IMR-90 (cell line): Measurements from ENCODE around the gene ALB. TPM values are rescaled to one million over a fixed set of nuclear protein-coding genes. Genes with fewer than 3 reads are reported as not detected.

ENCODE experiments used
- ATAC-seq: fragments of 200-7000 bp; cut with Tn5 transposase; 2 replicates; pipeline ENCODE4 v1.9.1; 2020; ENCODE audit warnings: low read depth, mild to moderate bottlenecking, moderate library complexity
- BruUV-seq: library from RNA; stranded (reverse); fragments of 400-500 nt; replicated peaks from 2 replicates; lab custom pipeline; 2021; lab: Mats Ljungman, UMichigan
- CTCF ChIA-PET: fragments of 300-600 bp; formaldehyde crosslinking; extraction: SDS; loops from one replicate; lab custom pipeline; 2021; ENCODE audit warnings: antibody characterized with exemption; lab: Yijun Ruan, JAX
- POLR2A ChIA-PET: fragments of 300-600 bp; sonication (Branson Sonifier 250); formaldehyde crosslinking; loops from one replicate; lab custom pipeline; 2022; ENCODE audit warnings: antibody characterized with exemption; ENCODE audit not compliant: unreplicated experiment; lab: Charles Lee
- DNase-seq: peaks from one replicate; pipeline ENCODE4 v3.0.0; 2013
- H2AFZ ChIP-seq: replicated peaks from 2 replicates; pipeline ENCODE3; 2013; ENCODE audit warnings: low read length, mild to moderate bottlenecking; ENCODE audit not compliant: poor library complexity
- H2AK5ac ChIP-seq: 2 replicates; pipeline ENCODE4 v1.6.1; 2013; ENCODE audit warnings: low read depth, low read length, inconsistent platforms
- H2AK9ac ChIP-seq: replicated peaks from 2 replicates; pipeline ENCODE3; 2013; ENCODE audit warnings: mild to moderate bottlenecking, low read depth, low read length, moderate library complexity; ENCODE audit not compliant: poor library complexity
- H2BK120ac ChIP-seq: 2 replicates; pipeline ENCODE4 v1.6.1; 2013; ENCODE audit warnings: low read depth, low read length, inconsistent platforms
- H2BK15ac ChIP-seq: 3 replicates; pipeline ENCODE4 v1.6.1; 2013; ENCODE audit warnings: low read depth, low read length, inconsistent platforms
- H2BK20ac ChIP-seq: 2 replicates; pipeline ENCODE4 v1.6.1; 2013; ENCODE audit warnings: low read depth, mild to moderate bottlenecking, inconsistent platforms, low read length, moderate library complexity
- H2BK5ac ChIP-seq: 2 replicates; pipeline ENCODE4 v1.6.1; 2013; ENCODE audit warnings: mild to moderate bottlenecking, low read depth, low read length, inconsistent platforms; ENCODE audit not compliant: poor library complexity, severe bottlenecking
- H3K14ac ChIP-seq: replicated peaks from 2 replicates; pipeline ENCODE4 v1.6.1; 2013; ENCODE audit warnings: low read depth, low read length, inconsistent platforms
- H3K18ac ChIP-seq: 2 replicates; pipeline ENCODE4 v1.6.1; 2013; ENCODE audit warnings: low read depth, low read length, control low read depth
- H3K23ac ChIP-seq: 2 replicates; pipeline ENCODE4 v1.6.1; 2013; ENCODE audit warnings: low read depth, low read length, inconsistent platforms
- H3K27ac ChIP-seq: 2 replicates; pipeline ENCODE4 v1.5.1; 2013; ENCODE audit warnings: mild to moderate bottlenecking, control low read depth, low read length; ENCODE audit not compliant: insufficient read depth
- H3K27me3 ChIP-seq: 2 replicates; pipeline ENCODE4 v1.6.1; 2013; ENCODE audit warnings: low read length; ENCODE audit not compliant: control insufficient read depth, insufficient read depth
- H3K36me3 ChIP-seq: 2 replicates; pipeline ENCODE4 v1.6.1; 2013; ENCODE audit warnings: low read length, mixed read lengths; ENCODE audit not compliant: control insufficient read depth, insufficient read depth
- H3K4ac ChIP-seq: 2 replicates; pipeline ENCODE4 v1.6.1; 2013; ENCODE audit warnings: low read depth, low read length, inconsistent platforms
- H3K4me1 ChIP-seq: 2 replicates; pipeline ENCODE4 v1.6.1; 2013; ENCODE audit warnings: low read length, mixed read lengths; ENCODE audit not compliant: control insufficient read depth, insufficient read depth
- H3K4me2 ChIP-seq: 2 replicates; pipeline ENCODE4 v1.6.1; 2013; ENCODE audit warnings: low read depth, mild to moderate bottlenecking, control low read depth, low read length, moderate library complexity
- H3K4me3 ChIP-seq: 2 replicates; pipeline ENCODE4 v1.5.1; 2013; ENCODE audit warnings: low read depth, mild to moderate bottlenecking, control low read depth, low read length, moderate library complexity; ENCODE audit not compliant: insufficient read depth
- H3K56ac ChIP-seq: 2 replicates; pipeline ENCODE4 v1.6.1; 2013; ENCODE audit warnings: low read length, inconsistent platforms; ENCODE audit not compliant: insufficient read depth; ENCODE audit errors: extremely low read depth
- H3K79me1 ChIP-seq, 2 experiments: 2 replicates each; pipeline ENCODE4 v1.6.1; 2013; ENCODE audit warnings: low read length in 2 of 2, inconsistent platforms in 1 of 2, low read depth in 1 of 2
- H3K9ac ChIP-seq: 2 replicates; pipeline ENCODE4 v1.6.1; 2013; ENCODE audit warnings: low read depth, low read length, control low read depth
- H3K9me1 ChIP-seq: 2 replicates; pipeline ENCODE4 v1.6.1; 2013; ENCODE audit warnings: low read length, inconsistent platforms; ENCODE audit not compliant: insufficient read depth
- H3K9me3 ChIP-seq: 2 replicates; pipeline ENCODE4 v1.6.1; 2013; ENCODE audit warnings: low read length; ENCODE audit not compliant: control insufficient read depth, insufficient read depth
- H4K20me1 ChIP-seq: 2 replicates; pipeline ENCODE4 v1.6.1; 2013; ENCODE audit warnings: low read length, inconsistent platforms; ENCODE audit not compliant: insufficient read depth
- H4K5ac ChIP-seq: 2 replicates; pipeline ENCODE4 v1.6.1; 2013; ENCODE audit warnings: mild to moderate bottlenecking, low read depth, low read length, control low read depth
- H4K8ac ChIP-seq, 2 experiments: 2 replicates each; pipeline ENCODE4 v1.6.1; 2013; ENCODE audit warnings: low read depth in 2 of 2, low read length in 2 of 2, control low read depth in 1 of 2, inconsistent platforms in 1 of 2
- H4K91ac ChIP-seq: 2 replicates; pipeline ENCODE4 v1.6.1; 2013; ENCODE audit warnings: low read depth, low read length, inconsistent platforms; ENCODE audit not compliant: insufficient read depth
- BHLHE40 ChIP-seq: fragments of 150-350 bp; IDR thresholded peaks from 2 replicates; pipeline ENCODE4 v1.6.1; 2016; ENCODE audit warnings: mild to moderate bottlenecking, low read depth, low read length
- CEBPB ChIP-seq: IDR thresholded peaks from 2 replicates; pipeline ENCODE4 v1.6.1; 2012; ENCODE audit warnings: low read depth, low read length, improper control_type of control experiment
- CHD1 ChIP-seq: IDR thresholded peaks from 2 replicates; pipeline ENCODE4 v1.6.1; 2012; ENCODE audit warnings: low read depth, low read length, improper control_type of control experiment
- FOS ChIP-seq: fragments of 150-350 bp; IDR thresholded peaks from 2 replicates; pipeline ENCODE4 v1.6.1; 2016; ENCODE audit warnings: low read depth, low read length
- MAFK ChIP-seq: IDR thresholded peaks from 2 replicates; pipeline ENCODE4 v1.6.1; 2012; ENCODE audit warnings: low read depth, low read length, improper control_type of control experiment
- MAZ ChIP-seq: IDR thresholded peaks from 2 replicates; pipeline ENCODE4 v1.6.1; 2012; ENCODE audit warnings: low read depth, mild to moderate bottlenecking, low read length, improper control_type of control experiment, moderate library complexity, borderline replicate concordance
- MXI1 ChIP-seq: IDR thresholded peaks from 2 replicates; pipeline ENCODE4 v1.6.1; 2012; ENCODE audit warnings: low read depth, mild to moderate bottlenecking, low read length, moderate library complexity, borderline replicate concordance
- NFE2L2 ChIP-seq: fragments of 150-350 bp; IDR thresholded peaks from 2 replicates; pipeline ENCODE4 v1.6.1; 2016; ENCODE audit warnings: low read depth, mild to moderate bottlenecking, low read length
- POLR2A ChIP-seq: IDR thresholded peaks from 2 replicates; pipeline ENCODE4 v1.6.1; 2012; ENCODE audit warnings: mild to moderate bottlenecking, low read depth, low read length
- RAD21 ChIP-seq: IDR thresholded peaks from 2 replicates; pipeline ENCODE4 v1.6.1; 2012; ENCODE audit warnings: low read length, improper control_type of control experiment
- RCOR1 ChIP-seq: IDR thresholded peaks from 2 replicates; pipeline ENCODE4 v1.6.1; 2012; ENCODE audit warnings: mild to moderate bottlenecking, low read length, improper control_type of control experiment; ENCODE audit not compliant: insufficient replicate concordance
- RFX5 ChIP-seq: IDR thresholded peaks from 2 replicates; pipeline ENCODE4 v1.8.0; 2012; ENCODE audit warnings: low read depth, mild to moderate bottlenecking, low read length, moderate library complexity
- SMC3 ChIP-seq: fragments of 150-350 bp; IDR thresholded peaks from 2 replicates; pipeline ENCODE4 v1.6.1; 2016; ENCODE audit warnings: low read depth, mild to moderate bottlenecking, antibody characterized with exemption, low read length, moderate library complexity
- WGBS, 2 experiments: methylation state at CpG; one replicate each; pipeline versions ENCODE4 v1.1.5 to v1.1.7; 2013; ENCODE audit warnings: missing lambda C conversion rate in 2 of 2; ENCODE audit not compliant: insufficient read length in 1 of 2; ENCODE audit errors: extremely low coverage in 2 of 2; 5-methylcytosine and 5-hydroxymethylcytosine counted together
- dilution Hi-C: fragments of 300-500 bp; cut with HindIII; formaldehyde crosslinking; loops from one replicate; pipeline ENCODE4 v1.14.3; 2018; ENCODE audit warnings: low sequenced_read_pairs; ENCODE audit not compliant: unreplicated experiment
- in situ Hi-C: fragments of 300-500 bp; cut with MboI; formaldehyde crosslinking; loops from 3 replicates; pipeline ENCODE4 v1.14.3; 2019; ENCODE audit warnings: low sequenced_read_pairs, inconsistent platforms, mixed read lengths
- intact Hi-C: fragments of 100-400 bp; cut with micrococcal nuclease; formaldehyde crosslinking; loops from 2 replicates; pipeline ENCODE4 v1.10.0; 2022
- polyA plus RNA-seq, 3 experiments: library from polyadenylated mRNA; depleted of rRNA; stranded (reverse); fragments of >200 nt; gene quantifications; 2 replicates each; pipeline ENCODE4 v1.2.3, GENCODE V29; 2012; ENCODE audit warnings: low replicate concordance in 1 of 3
- total RNA-seq: library from RNA; depleted of rRNA; stranded (reverse); fragments of >200 nt; gene quantifications from 2 replicates; pipeline ENCODE4 v1.2.3, GENCODE V29; 2012
- TF ChIP-seq, protein P1 (sequence below): fragments of 150-350 bp; IDR thresholded peaks from 2 replicates; pipeline ENCODE4 v1.6.1; 2017; ENCODE audit warnings: mild to moderate bottlenecking, antibody characterized with exemption, low read length, low read depth
- TF ChIP-seq, protein P2 (sequence below): conservative IDR thresholded peaks from 2 replicates; pipeline ENCODE4 v1.5.1; 2012; ENCODE audit warnings: mild to moderate bottlenecking, low read depth, low read length, improper control_type of control experiment

The ALB gene
- total and polyA plus RNA-seq, 2 of the 4 experiments (the other 2 are of a cell fraction) = not detected

DNA sequence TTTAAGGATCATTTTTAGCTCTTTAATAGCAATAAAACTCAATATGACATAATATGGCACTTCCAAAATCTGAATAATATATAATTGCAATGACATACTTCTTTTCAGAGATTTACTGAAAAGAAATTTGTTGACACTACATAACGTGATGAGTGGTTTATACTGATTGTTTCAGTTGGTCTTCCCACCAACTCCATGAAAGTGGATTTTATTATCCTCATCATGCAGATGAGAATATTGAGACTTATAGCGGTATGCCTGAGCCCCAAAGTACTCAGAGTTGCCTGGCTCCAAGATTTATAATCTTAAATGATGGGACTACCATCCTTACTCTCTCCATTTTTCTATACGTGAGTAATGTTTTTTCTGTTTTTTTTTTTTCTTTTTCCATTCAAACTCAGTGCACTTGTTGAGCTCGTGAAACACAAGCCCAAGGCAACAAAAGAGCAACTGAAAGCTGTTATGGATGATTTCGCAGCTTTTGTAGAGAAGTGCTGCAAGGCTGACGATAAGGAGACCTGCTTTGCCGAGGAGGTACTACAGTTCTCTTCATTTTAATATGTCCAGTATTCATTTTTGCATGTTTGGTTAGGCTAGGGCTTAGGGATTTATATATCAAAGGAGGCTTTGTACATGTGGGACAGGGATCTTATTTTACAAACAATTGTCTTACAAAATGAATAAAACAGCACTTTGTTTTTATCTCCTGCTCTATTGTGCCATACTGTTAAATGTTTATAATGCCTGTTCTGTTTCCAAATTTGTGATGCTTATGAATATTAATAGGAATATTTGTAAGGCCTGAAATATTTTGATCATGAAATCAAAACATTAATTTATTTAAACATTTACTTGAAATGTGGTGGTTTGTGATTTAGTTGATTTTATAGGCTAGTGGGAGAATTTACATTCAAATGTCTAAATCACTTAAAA is 15.3 kb downstream of the ALB start:
- Histone ChIP-seq H3K79me1 (no peaks in the 10 kb centered on the region), H4K20me1 (no peaks in the 10 kb centered on the region), H2BK20ac (no peak overlapping the region), H4K91ac (no peak overlapping the region), H3K4ac (no peak overlapping the region), H3K14ac (no peak overlapping the region), H2AK5ac (no peak overlapping the region), H3K9ac (no peak overlapping the region), H3K4me1 (no peaks in the 10 kb centered on the region), H3K4me2 (no peak overlapping the region), H3K27ac (no peak overlapping the region), H3K27me3 (no peaks in the 10 kb centered on the region), H4K5ac (no peak overlapping the region), H2AK9ac (no peak overlapping the region), H4K8ac (no peak overlapping the region), H3K18ac (no peak overlapping the region), H3K36me3 (no peaks in the 10 kb centered on the region), H3K9me3 (no peaks in the 10 kb centered on the region), H2AFZ (no peak overlapping the region), H2BK15ac (no peak overlapping the region), H3K23ac (no peak overlapping the region), H3K56ac (no peak overlapping the region), H3K4me3 (no peak overlapping the region), H3K9me1 (no peaks in the 10 kb centered on the region), H2BK5ac (no peak overlapping the region), H2BK120ac (no peak overlapping the region)
- in situ Hi-C loops (no loop called here), dilution Hi-C loops (no loop called here), intact Hi-C loops (no loop called here)
- POLR2A ChIA-PET = no interaction called here
- CTCF ChIA-PET = interaction anchor here (1.0 to 2.3 kb wide), 3 partner anchors 15 to 27 kb away, joined by 3 to 6 read pairs (median 4); no protein-coding TSS in a partner anchor
- DNase-seq (no peak), ATAC-seq (no peak)
- WGBS, 2 experiments = no CpG with 5 or more reads among the region's 7 CpGs
- BruUV-seq = no TSS peak
- TF ChIP-seq, protein P1, sequence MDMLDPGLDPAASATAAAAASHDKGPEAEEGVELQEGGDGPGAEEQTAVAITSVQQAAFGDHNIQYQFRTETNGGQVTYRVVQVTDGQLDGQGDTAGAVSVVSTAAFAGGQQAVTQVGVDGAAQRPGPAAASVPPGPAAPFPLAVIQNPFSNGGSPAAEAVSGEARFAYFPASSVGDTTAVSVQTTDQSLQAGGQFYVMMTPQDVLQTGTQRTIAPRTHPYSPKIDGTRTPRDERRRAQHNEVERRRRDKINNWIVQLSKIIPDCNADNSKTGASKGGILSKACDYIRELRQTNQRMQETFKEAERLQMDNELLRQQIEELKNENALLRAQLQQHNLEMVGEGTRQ = no peak
- TF ChIP-seq NFE2L2 (no peak), CEBPB (no peak), BHLHE40 (no peak), MXI1 (no peak), POLR2A (no peak), CHD1 (no peak), RAD21 (no peak), MAZ (no peak), MAFK (no peak), FOS (no peak), RFX5 (no peak), RCOR1 (no peak), SMC3 (no peak)
- TF ChIP-seq, protein P2, sequence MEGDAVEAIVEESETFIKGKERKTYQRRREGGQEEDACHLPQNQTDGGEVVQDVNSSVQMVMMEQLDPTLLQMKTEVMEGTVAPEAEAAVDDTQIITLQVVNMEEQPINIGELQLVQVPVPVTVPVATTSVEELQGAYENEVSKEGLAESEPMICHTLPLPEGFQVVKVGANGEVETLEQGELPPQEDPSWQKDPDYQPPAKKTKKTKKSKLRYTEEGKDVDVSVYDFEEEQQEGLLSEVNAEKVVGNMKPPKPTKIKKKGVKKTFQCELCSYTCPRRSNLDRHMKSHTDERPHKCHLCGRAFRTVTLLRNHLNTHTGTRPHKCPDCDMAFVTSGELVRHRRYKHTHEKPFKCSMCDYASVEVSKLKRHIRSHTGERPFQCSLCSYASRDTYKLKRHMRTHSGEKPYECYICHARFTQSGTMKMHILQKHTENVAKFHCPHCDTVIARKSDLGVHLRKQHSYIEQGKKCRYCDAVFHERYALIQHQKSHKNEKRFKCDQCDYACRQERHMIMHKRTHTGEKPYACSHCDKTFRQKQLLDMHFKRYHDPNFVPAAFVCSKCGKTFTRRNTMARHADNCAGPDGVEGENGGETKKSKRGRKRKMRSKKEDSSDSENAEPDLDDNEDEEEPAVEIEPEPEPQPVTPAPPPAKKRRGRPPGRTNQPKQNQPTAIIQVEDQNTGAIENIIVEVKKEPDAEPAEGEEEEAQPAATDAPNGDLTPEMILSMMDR = no peak
